A549 (cell line): ENCODE results near the gene ACTR3C. TPM values are rescaled to one million over a fixed set of nuclear protein-coding genes. Genes with fewer than 3 reads are reported as not detected.

ENCODE experiments used
- ATAC-seq, 2 experiments: fragments of 200-7000 bp in 1 of 2; fragments of >200 bp in 1 of 2; cut with Nextera tagmentation in 1 of 2; cut with Tn5 transposase in 1 of 2; 3 replicates each; pipeline versions ENCODE4 v1.8.0 to v1.9.1; 2018 to 2020; ENCODE audit warnings: mild to moderate bottlenecking in 1 of 2, moderate library complexity in 1 of 2
- CTCF ChIA-PET: fragments of 300-600 bp; sonication (Branson Sonifier 250); formaldehyde crosslinking; extraction: SDS; loops from one replicate; lab custom pipeline; 2021; ENCODE audit warnings: antibody characterized with exemption, inconsistent platforms; lab: Yijun Ruan, JAX
- POLR2A ChIA-PET: fragments of 350-600 bp; formaldehyde crosslinking; extraction: SDS; loops from one replicate; lab custom pipeline; 2021; ENCODE audit warnings: antibody characterized with exemption, inconsistent platforms; lab: Yijun Ruan, JAX
- DNase-seq, 2 experiments: peaks; one replicate each; pipeline versions ENCODE4 v3.0.0 to v3.0.0-alpha.2; 2011 to 2016; ENCODE audit warnings: low read depth in 1 of 2, low spot score in 1 of 2
- FAIRE-seq: peaks from 2 replicates; lab custom pipeline; 2011; peaks lifted over from hg19 to GRCh38; lab: Jason Lieb, UNC
- H3K27ac ChIP-seq, 2 experiments: fragments of >200 bp; sonication (Bioruptor Twin); formaldehyde crosslinking; 3 replicates each; pipeline ENCODE4 v1.5.1; 2016 to 2017
- H3K4me1 ChIP-seq: fragments of >200 bp; sonication (Bioruptor Twin); formaldehyde crosslinking; 3 replicates; pipeline ENCODE4 v1.6.1; 2016
- H3K4me2 ChIP-seq: fragments of >200 bp; sonication (Bioruptor Twin); formaldehyde crosslinking; 3 replicates; pipeline ENCODE4 v1.6.1; 2016
- H3K4me3 ChIP-seq: fragments of >200 bp; sonication (Bioruptor Twin); formaldehyde crosslinking; 3 replicates; pipeline ENCODE4 v1.5.1; 2016
- H3K9me3 ChIP-seq: fragments of >200 bp; sonication (Bioruptor Twin); formaldehyde crosslinking; 3 replicates; pipeline ENCODE4 v1.6.1; 2016
- CBX2 ChIP-seq: fragments of 200-600 bp; sonication (generic); IDR thresholded peaks from 2 replicates; pipeline ENCODE4 v1.6.1; 2016; ENCODE audit warnings: low read depth, mild to moderate bottlenecking, borderline replicate concordance
- CBX8 ChIP-seq: fragments of 200-600 bp; sonication (generic); IDR thresholded peaks from 2 replicates; pipeline ENCODE4 v1.6.1; 2016
- CHD2 ChIP-seq: fragments of 150-350 bp; IDR thresholded peaks from 2 replicates; pipeline ENCODE4 v1.6.1; 2014; ENCODE audit warnings: low read length; ENCODE audit not compliant: partially characterized antibody
- EHF ChIP-seq: fragments of 250-450 bp; sonication (Bioruptor Pico); IDR thresholded peaks from 2 replicates; pipeline ENCODE4 v1.5.0; 2020; ENCODE audit warnings: mild to moderate bottlenecking
- FOSL2 ChIP-seq, 2 experiments: fragments of 450-650 bp in 1 of 2; fragments of >200 bp in 1 of 2; sonication (Bioruptor Twin) in 1 of 2; formaldehyde crosslinking; IDR thresholded peaks; 2 replicates each; pipeline versions ENCODE4 v1.5.0 to v1.6.1; 2016 to 2020; ENCODE audit warnings: mild to moderate bottlenecking in 1 of 2, moderate library complexity in 1 of 2
- FOXS1 ChIP-seq: fragments of 250-450 bp; sonication (Bioruptor Pico); IDR thresholded peaks from 2 replicates; pipeline ENCODE4 v1.5.0; 2020; ENCODE audit warnings: mild to moderate bottlenecking, moderate library complexity
- GATA3 ChIP-seq: IDR thresholded peaks from 2 replicates; pipeline ENCODE4 v1.6.1; 2012; ENCODE audit warnings: borderline replicate concordance
- HDAC2 ChIP-seq: fragments of 200-600 bp; sonication (generic); IDR thresholded peaks from 2 replicates; pipeline ENCODE4 v1.6.1; 2016
- HOXB13 ChIP-seq: fragments of 250-450 bp; sonication (Bioruptor Pico); IDR thresholded peaks from 2 replicates; pipeline ENCODE4 v1.5.0; 2020; ENCODE audit warnings: low read depth, mild to moderate bottlenecking, moderate library complexity
- HOXB5 ChIP-seq: fragments of 250-450 bp; sonication (Bioruptor Pico); IDR thresholded peaks from 2 replicates; pipeline ENCODE4 v1.5.0; 2020; ENCODE audit warnings: mild to moderate bottlenecking, moderate library complexity
- JUNB ChIP-seq: fragments of >200 bp; sonication (Bioruptor Twin); formaldehyde crosslinking; IDR thresholded peaks from 2 replicates; pipeline ENCODE4 v1.6.1; 2016
- KDM5A ChIP-seq: fragments of 200-600 bp; sonication (generic); IDR thresholded peaks from 2 replicates; pipeline ENCODE4 v1.6.1; 2016; ENCODE audit warnings: antibody characterized with exemption, mild to moderate bottlenecking
- MAFK ChIP-seq: fragments of 450-650 bp; IDR thresholded peaks from 2 replicates; pipeline ENCODE4 v1.6.1; 2014; ENCODE audit not compliant: partially characterized antibody
- MAZ ChIP-seq: fragments of 150-350 bp; IDR thresholded peaks from 2 replicates; pipeline ENCODE4 v1.6.1; 2014; ENCODE audit warnings: antibody characterized with exemption, low read depth, low read length, borderline replicate concordance
- NPAS2 ChIP-seq: fragments of 250-450 bp; sonication (Bioruptor Pico); IDR thresholded peaks from 2 replicates; pipeline ENCODE4 v1.8.0; 2022; ENCODE audit warnings: mild to moderate bottlenecking, moderate library complexity, borderline replicate concordance
- RAD21 ChIP-seq, 2 experiments: fragments of >200 bp in 1 of 2; sonication (Bioruptor Twin) in 1 of 2; formaldehyde crosslinking in 1 of 2; IDR thresholded peaks in 1 of 2; conservative IDR thresholded peaks in 1 of 2; 2 replicates in 1 of 2; 3 replicates in 1 of 2; pipeline ENCODE4 v1.6.1; 2012 to 2018; ENCODE audit warnings: inconsistent platforms in 1 of 2
- SMC3 ChIP-seq: fragments of >200 bp; sonication (Bioruptor Twin); formaldehyde crosslinking; IDR thresholded peaks from 3 replicates; pipeline ENCODE4 v1.6.1; 2018; ENCODE audit warnings: inconsistent platforms
- ZSCAN20 ChIP-seq: fragments of 250-450 bp; sonication (Bioruptor Pico); IDR thresholded peaks from 2 replicates; pipeline ENCODE4 v1.8.0; 2022; ENCODE audit warnings: mild to moderate bottlenecking, moderate library complexity
- WGBS: methylation state at CpG from one replicate; pipeline ENCODE4 v1.1.6; 2017; ENCODE audit errors: missing lambda C conversion rate; 5-methylcytosine and 5-hydroxymethylcytosine counted together
- polyA plus RNA-seq, 4 experiments: library from polyadenylated mRNA; depleted of rRNA in 3 of 4; stranded (reverse); fragments of >200 nt; fragmentation: RNase III in 1 of 4; extraction: RNeasy Plus Mini Kit Qiagen cat#74134 plus additional on column Dnase treatment in 1 of 4; gene quantifications; 2 replicates in 3 of 4; 3 replicates in 1 of 4; pipeline ENCODE4 v1.2.3, GENCODE V29; 2011 to 2017
- TF ChIP-seq, protein P1 (sequence below): fragments of 250-450 bp; sonication (Bioruptor Pico); IDR thresholded peaks from 2 replicates; pipeline ENCODE4 v1.5.0; 2020; ENCODE audit warnings: low read depth, mild to moderate bottlenecking, moderate library complexity
- TF ChIP-seq, protein P2 (sequence below): IDR thresholded peaks from 2 replicates; pipeline ENCODE4 v1.6.1; 2012; ENCODE audit warnings: low read depth, borderline replicate concordance
- TF ChIP-seq, protein P3 (sequence below): fragments of 450-650 bp; IDR thresholded peaks from 2 replicates; pipeline ENCODE4 v1.6.1; 2014; ENCODE audit warnings: antibody characterized with exemption
- TF ChIP-seq, protein P4 (sequence below): fragments of 150-350 bp; IDR thresholded peaks from 2 replicates; pipeline ENCODE4 v1.6.1; 2014; ENCODE audit warnings: low read depth, mild to moderate bottlenecking, low read length
- TF ChIP-seq, protein P5 (sequence below): fragments of 200-600 bp; sonication (generic); IDR thresholded peaks from 2 replicates; pipeline ENCODE4 v1.6.1; 2016; ENCODE audit warnings: antibody characterized with exemption, mild to moderate bottlenecking, moderate library complexity

The ACTR3C gene
- polyA plus RNA-seq, 2 of the 4 experiments (the other 2 are of a cell fraction) = 0.43 TPM

DNA sequence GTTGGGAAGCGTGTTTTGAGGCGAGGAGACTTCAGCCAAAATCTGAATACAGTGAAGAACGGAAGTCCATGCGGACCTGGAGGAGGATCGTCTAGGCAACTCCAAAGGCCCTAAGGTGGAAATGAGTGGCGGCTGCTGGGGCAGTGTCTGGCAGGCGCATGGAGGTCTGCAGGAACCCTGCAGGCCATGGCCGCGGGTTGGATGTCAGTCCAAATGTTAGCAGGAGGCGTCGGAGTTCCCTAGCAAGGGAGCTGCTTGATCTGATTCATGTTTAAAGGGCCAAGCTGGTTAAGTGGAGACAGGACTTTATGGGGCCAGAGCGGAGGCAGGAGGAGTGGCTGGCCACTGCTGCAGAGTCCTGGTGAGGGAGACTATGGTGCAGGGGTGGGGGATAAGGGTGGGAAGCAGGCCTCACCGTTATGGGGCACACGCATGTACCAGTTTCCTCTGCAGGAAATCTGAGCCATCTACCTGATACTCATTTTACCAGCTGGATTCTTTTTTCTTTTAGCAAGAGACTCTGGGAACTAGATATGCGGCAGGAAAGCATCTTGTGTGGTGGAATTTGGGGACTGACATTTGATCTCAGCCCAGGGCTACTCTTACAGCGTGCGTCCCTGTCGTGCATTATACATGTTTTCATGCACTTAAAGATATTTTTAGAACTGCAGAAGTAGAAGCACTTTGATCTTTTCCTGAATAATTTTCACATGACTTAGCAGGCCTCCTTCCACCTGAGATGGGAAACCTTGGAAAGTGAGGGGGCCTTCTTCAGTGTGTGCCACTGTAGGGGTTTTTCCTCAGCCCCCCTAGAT lies 38.7 kb upstream of the ACTR3C start:
- FAIRE-seq = no peak
- Histone ChIP-seq H3K4me1 (peaks cover under 1% of the 10 kb centered on the region; the same call in 1 of the 3 replicates), H3K9me3 (no peaks in the 10 kb centered on the region), H3K27ac (no peak overlapping the region), H3K4me3 (no peak overlapping the region), H3K4me2 (no peak overlapping the region)
- TF ChIP-seq MAZ = no peak
- TF ChIP-seq, protein P1, sequence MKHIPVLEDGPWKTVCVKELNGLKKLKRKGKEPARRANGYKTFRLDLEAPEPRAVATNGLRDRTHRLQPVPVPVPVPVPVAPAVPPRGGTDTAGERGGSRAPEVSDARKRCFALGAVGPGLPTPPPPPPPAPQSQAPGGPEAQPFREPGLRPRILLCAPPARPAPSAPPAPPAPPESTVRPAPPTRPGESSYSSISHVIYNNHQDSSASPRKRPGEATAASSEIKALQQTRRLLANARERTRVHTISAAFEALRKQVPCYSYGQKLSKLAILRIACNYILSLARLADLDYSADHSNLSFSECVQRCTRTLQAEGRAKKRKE (CRISPR knock-in tag) = no peak
- no peak for TF ChIP-seq GATA3
- no peak for TF ChIP-seq FOXS1 (CRISPR knock-in tag)
- TF ChIP-seq, protein P2, sequence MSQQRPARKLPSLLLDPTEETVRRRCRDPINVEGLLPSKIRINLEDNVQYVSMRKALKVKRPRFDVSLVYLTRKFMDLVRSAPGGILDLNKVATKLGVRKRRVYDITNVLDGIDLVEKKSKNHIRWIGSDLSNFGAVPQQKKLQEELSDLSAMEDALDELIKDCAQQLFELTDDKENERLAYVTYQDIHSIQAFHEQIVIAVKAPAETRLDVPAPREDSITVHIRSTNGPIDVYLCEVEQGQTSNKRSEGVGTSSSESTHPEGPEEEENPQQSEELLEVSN = no peak
- no peak for TF ChIP-seq MAFK
- no peak for TF ChIP-seq EHF
- TF ChIP-seq CBX2 = no peak
- TF ChIP-seq CHD2 = no peak
- no peak for TF ChIP-seq JUNB
- TF ChIP-seq RAD21 (conservative IDR thresholded peaks at IDR 0.05 in 1 of 2, IDR thresholded peaks at IDR 0.05 in 1 of 2) = no peak
- no peak for TF ChIP-seq CBX8
- TF ChIP-seq KDM5A = no peak
- no peak for TF ChIP-seq SMC3
- no peak for TF ChIP-seq HOXB5 (CRISPR knock-in tag)
- TF ChIP-seq, protein P3, sequence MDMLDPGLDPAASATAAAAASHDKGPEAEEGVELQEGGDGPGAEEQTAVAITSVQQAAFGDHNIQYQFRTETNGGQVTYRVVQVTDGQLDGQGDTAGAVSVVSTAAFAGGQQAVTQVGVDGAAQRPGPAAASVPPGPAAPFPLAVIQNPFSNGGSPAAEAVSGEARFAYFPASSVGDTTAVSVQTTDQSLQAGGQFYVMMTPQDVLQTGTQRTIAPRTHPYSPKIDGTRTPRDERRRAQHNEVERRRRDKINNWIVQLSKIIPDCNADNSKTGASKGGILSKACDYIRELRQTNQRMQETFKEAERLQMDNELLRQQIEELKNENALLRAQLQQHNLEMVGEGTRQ = no peak
- TF ChIP-seq ZSCAN20 (CRISPR knock-in tag) = no peak
- TF ChIP-seq HDAC2 = no peak
- ChIA-PET POLR2A (no interaction called here), CTCF (interaction anchor here (0.7 to 1.8 kb wide), 2 partner anchors 59 to 60 kb away, joined by 3 to 6 read pairs; no protein-coding TSS in a partner anchor)
- no peak for DNase-seq
- 88% methylated on average over 18 of the region's 18 CpGs for WGBS
- ATAC-seq = no peak

DNA sequence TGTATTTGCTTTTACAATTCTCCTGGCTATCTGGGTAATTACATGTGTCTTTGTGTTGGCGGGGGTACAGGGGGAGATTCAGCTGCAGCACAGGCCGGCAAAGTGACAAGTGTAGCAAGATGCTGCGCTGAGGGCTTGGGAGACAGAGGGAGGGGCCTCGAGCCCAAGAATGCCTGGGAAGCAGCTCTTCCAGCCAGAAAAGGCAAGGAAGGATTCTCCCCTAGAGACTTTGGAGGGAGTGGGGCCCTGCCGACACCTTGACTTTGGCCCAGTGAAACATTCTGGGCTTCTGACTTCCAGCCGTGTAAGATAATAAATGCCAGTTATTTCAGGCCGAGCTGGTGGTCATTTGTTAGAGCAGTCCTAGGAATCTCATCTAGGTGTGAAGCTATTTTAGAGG lies 38.1 kb upstream of the ACTR3C start:
- no peak for TF ChIP-seq KDM5A
- no peak for TF ChIP-seq HOXB13 (CRISPR knock-in tag)
- no peak for TF ChIP-seq NPAS2 (CRISPR knock-in tag)
- H3K27ac ChIP-seq = no peak overlapping the region
- no peak overlapping the region for H3K4me3 ChIP-seq
- 80% methylated on average over 7 of the region's 7 CpGs for WGBS
- POLR2A ChIA-PET = no interaction called here
- ATAC-seq (no peak), FAIRE-seq (no peak), DNase-seq (no peak)
- CTCF ChIA-PET = interaction anchor here (0.7 kb wide), 1 partner anchor 60 kb away, joined by 3 read pairs; no protein-coding TSS in a partner anchor
- H3K4me1 ChIP-seq = no peaks in the 10 kb centered on the region
- H3K9me3 ChIP-seq = no peaks in the 10 kb centered on the region
- no peak overlapping the region for H3K4me2 ChIP-seq

DNA sequence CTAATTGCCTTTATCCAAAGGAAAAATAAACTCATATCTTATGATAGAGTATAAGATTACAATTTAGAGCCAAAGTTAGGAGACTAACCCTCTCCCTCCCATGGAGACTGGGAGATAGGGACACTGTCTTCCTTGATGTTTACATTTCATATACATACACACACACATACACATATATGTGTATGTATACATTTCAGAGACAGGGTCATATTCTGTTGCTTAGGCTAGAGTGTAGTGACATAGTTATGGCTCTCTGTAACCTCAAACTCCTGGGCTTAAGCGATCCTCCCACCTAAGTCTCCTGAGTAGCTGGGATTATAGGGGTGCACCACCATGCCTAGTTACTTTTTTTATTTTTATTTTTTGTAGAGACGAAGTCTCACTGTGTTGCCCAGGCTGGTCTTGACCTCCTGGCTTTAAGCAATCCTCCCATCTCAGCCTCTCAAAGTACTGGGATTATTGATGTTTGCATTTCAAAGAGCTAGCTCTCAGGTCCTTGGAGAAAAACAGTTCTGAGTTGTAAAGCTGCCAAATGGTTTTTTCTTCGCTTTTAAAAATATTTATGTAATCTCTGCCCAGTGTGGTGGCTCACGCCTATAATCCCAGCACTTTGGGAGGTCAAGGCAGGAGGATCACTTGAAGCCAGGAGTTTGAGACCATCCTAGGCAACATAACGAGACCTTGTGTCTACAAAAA lies 37.2 kb upstream of the ACTR3C start:
- CTCF ChIA-PET = no interaction called here
- POLR2A ChIA-PET = no interaction called here

More for the DNA sequence above, 37.2 kb upstream of the ACTR3C start:
- H3K9me3 ChIP-seq = no peaks in the 10 kb centered on the region
- TF ChIP-seq, protein P4, sequence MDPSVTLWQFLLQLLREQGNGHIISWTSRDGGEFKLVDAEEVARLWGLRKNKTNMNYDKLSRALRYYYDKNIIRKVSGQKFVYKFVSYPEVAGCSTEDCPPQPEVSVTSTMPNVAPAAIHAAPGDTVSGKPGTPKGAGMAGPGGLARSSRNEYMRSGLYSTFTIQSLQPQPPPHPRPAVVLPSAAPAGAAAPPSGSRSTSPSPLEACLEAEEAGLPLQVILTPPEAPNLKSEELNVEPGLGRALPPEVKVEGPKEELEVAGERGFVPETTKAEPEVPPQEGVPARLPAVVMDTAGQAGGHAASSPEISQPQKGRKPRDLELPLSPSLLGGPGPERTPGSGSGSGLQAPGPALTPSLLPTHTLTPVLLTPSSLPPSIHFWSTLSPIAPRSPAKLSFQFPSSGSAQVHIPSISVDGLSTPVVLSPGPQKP = no peak
- TF ChIP-seq, protein P5, sequence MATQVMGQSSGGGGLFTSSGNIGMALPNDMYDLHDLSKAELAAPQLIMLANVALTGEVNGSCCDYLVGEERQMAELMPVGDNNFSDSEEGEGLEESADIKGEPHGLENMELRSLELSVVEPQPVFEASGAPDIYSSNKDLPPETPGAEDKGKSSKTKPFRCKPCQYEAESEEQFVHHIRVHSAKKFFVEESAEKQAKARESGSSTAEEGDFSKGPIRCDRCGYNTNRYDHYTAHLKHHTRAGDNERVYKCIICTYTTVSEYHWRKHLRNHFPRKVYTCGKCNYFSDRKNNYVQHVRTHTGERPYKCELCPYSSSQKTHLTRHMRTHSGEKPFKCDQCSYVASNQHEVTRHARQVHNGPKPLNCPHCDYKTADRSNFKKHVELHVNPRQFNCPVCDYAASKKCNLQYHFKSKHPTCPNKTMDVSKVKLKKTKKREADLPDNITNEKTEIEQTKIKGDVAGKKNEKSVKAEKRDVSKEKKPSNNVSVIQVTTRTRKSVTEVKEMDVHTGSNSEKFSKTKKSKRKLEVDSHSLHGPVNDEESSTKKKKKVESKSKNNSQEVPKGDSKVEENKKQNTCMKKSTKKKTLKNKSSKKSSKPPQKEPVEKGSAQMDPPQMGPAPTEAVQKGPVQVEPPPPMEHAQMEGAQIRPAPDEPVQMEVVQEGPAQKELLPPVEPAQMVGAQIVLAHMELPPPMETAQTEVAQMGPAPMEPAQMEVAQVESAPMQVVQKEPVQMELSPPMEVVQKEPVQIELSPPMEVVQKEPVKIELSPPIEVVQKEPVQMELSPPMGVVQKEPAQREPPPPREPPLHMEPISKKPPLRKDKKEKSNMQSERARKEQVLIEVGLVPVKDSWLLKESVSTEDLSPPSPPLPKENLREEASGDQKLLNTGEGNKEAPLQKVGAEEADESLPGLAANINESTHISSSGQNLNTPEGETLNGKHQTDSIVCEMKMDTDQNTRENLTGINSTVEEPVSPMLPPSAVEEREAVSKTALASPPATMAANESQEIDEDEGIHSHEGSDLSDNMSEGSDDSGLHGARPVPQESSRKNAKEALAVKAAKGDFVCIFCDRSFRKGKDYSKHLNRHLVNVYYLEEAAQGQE = no peak
- TF ChIP-seq FOSL2 (IDR thresholded peaks at IDR 0.05) = no peak
- no peak for TF ChIP-seq FOSL2 (CRISPR knock-in tag; IDR thresholded peaks at IDR 0.05)
- TF ChIP-seq, protein P2 = no peak
- TF ChIP-seq, all 56 proteins: peak for 0
- Histone ChIP-seq H3K4me3 (no peak overlapping the region), H3K4me2 (no peak overlapping the region), H3K27ac (no peak overlapping the region), H3K4me1 (no peaks in the 10 kb centered on the region; the same call in 2 of the 3 replicates)
- 65% methylated on average over 5 of the region's 5 CpGs for WGBS
- no peak for FAIRE-seq
- no peak for ATAC-seq
- no peak for DNase-seq
